Endothelial cell (in vitro differentiated cells): ENCODE data around the gene DNAJA4. TPM values are rescaled to one million over a fixed set of nuclear protein-coding genes. Genes with fewer than 3 reads are reported as not detected.

Experiments
- DNase-seq: peaks from one replicate; pipeline ENCODE4 v3.0.0; 2021; ENCODE audit warnings: low spot score
- H3K27ac Mint-ChIP-seq: one replicate; pipeline ENCODE4 v1.8.0; 2021; ENCODE audit warnings: mixed read lengths, inconsistent platforms; ENCODE audit not compliant: unreplicated experiment
- H3K27me3 Mint-ChIP-seq: one replicate; pipeline ENCODE4 v1.8.0; 2021; ENCODE audit warnings: mild to moderate bottlenecking, moderate library complexity, mixed read lengths, inconsistent platforms; ENCODE audit not compliant: unreplicated experiment
- H3K36me3 Mint-ChIP-seq: one replicate; pipeline ENCODE4 v1.8.0; 2021; ENCODE audit warnings: mild to moderate bottlenecking, low read depth, mixed read lengths, inconsistent platforms; ENCODE audit not compliant: unreplicated experiment
- H3K4me1 Mint-ChIP-seq: one replicate; pipeline ENCODE4 v1.8.0; 2021; ENCODE audit warnings: mild to moderate bottlenecking, mixed read lengths, inconsistent platforms; ENCODE audit not compliant: unreplicated experiment
- H3K4me3 Mint-ChIP-seq: one replicate; pipeline ENCODE4 v1.8.0; 2021; ENCODE audit warnings: mild to moderate bottlenecking, mixed read lengths, inconsistent platforms; ENCODE audit not compliant: unreplicated experiment
- H3K9me3 Mint-ChIP-seq: one replicate; pipeline ENCODE4 v1.8.0; 2021; ENCODE audit warnings: mixed read lengths, inconsistent platforms; ENCODE audit not compliant: unreplicated experiment
- CTCF ChIP-seq: fragments of 200-600 bp; sonication (generic); IDR thresholded peaks from one replicate; pipeline ENCODE4 v1.5.0; 2021; ENCODE audit warnings: antibody characterized with exemption; ENCODE audit not compliant: unreplicated experiment
- total RNA-seq: library from RNA; stranded (reverse); fragmentation: NEBNext Ultra II Directional; extraction: Animal tissue kit (Norgen Biotek cat#: 25700); gene quantifications from one replicate; pipeline ENCODE4 v1.2.1, GENCODE V29; 2021; ENCODE audit not compliant: unreplicated experiment

The DNAJA4 gene
- total RNA-seq, 1 donor from 2014 or later = 2.1 TPM

- no peak overlapping the region for H3K4me3 Mint-ChIP-seq
- no peak for TF ChIP-seq CTCF
- no peak for DNase-seq
- no peak overlapping the region for H3K27ac Mint-ChIP-seq
- H3K36me3 Mint-ChIP-seq = no peaks in the 10 kb centered on the region
- H3K4me1 Mint-ChIP-seq = peaks cover 2% of the 10 kb centered on the region
- H3K9me3 Mint-ChIP-seq = no peaks in the 10 kb centered on the region
- peaks cover 1% of the 10 kb centered on the region for H3K27me3 Mint-ChIP-seq
These were observed 8.4 kb downstream of the DNAJA4 start for GRCh38 chr15:78272776-78273175.

GRCh38 chr15:78274994-78275393 is 10.6 kb downstream of the DNAJA4 start:
- no peaks in the 10 kb centered on the region for H3K9me3 Mint-ChIP-seq
- peaks cover 10% of the 10 kb centered on the region for H3K4me1 Mint-ChIP-seq
- DNase-seq = no peak
- H3K4me3 Mint-ChIP-seq = no peak overlapping the region
- no peak overlapping the region for H3K27ac Mint-ChIP-seq
- H3K36me3 Mint-ChIP-seq = no peaks in the 10 kb centered on the region
- peaks cover 3% of the 10 kb centered on the region for H3K27me3 Mint-ChIP-seq
- no peak for TF ChIP-seq CTCF

- no peak overlapping the region for H3K4me3 Mint-ChIP-seq
- peaks cover 10% of the 10 kb centered on the region for H3K4me1 Mint-ChIP-seq
- no peaks in the 10 kb centered on the region for H3K9me3 Mint-ChIP-seq
- TF ChIP-seq CTCF = no peak
- peaks cover 3% of the 10 kb centered on the region for H3K27me3 Mint-ChIP-seq
- no peak overlapping the region for H3K27ac Mint-ChIP-seq
- no peak for DNase-seq
- H3K36me3 Mint-ChIP-seq = no peaks in the 10 kb centered on the region
These were observed 11.9 kb downstream of the DNAJA4 start for GRCh38 chr15:78276064-78276943.

GRCh38 chr15:78280319-78281072 is 16.1 kb downstream of the DNAJA4 start:
- H3K36me3 Mint-ChIP-seq = peaks cover 4% of the 10 kb centered on the region
- no peak for DNase-seq
- no peak overlapping the region for H3K4me3 Mint-ChIP-seq
- peaks cover 3% of the 10 kb centered on the region for H3K27me3 Mint-ChIP-seq
- peaks cover 10% of the 10 kb centered on the region for H3K4me1 Mint-ChIP-seq
- no peak for TF ChIP-seq CTCF
- no peaks in the 10 kb centered on the region for H3K9me3 Mint-ChIP-seq
- no peak overlapping the region for H3K27ac Mint-ChIP-seq

GRCh38 chr15:78282324-78282723 is 18.0 kb downstream of the DNAJA4 start:
- peaks cover 10% of the 10 kb centered on the region for H3K36me3 Mint-ChIP-seq
- DNase-seq = no peak

More at GRCh38 chr15:78282324-78282723, 18.0 kb downstream of the DNAJA4 start:
- TF ChIP-seq CTCF = no peak
- H3K27ac Mint-ChIP-seq = no peak overlapping the region
- H3K9me3 Mint-ChIP-seq = no peaks in the 10 kb centered on the region
- H3K4me1 Mint-ChIP-seq = peaks cover 10% of the 10 kb centered on the region
- peaks cover 3% of the 10 kb centered on the region for H3K27me3 Mint-ChIP-seq
- H3K4me3 Mint-ChIP-seq = peak overlapping the region; percentile 19
